ENCODE data around the gene PSMD14.

DNA sequence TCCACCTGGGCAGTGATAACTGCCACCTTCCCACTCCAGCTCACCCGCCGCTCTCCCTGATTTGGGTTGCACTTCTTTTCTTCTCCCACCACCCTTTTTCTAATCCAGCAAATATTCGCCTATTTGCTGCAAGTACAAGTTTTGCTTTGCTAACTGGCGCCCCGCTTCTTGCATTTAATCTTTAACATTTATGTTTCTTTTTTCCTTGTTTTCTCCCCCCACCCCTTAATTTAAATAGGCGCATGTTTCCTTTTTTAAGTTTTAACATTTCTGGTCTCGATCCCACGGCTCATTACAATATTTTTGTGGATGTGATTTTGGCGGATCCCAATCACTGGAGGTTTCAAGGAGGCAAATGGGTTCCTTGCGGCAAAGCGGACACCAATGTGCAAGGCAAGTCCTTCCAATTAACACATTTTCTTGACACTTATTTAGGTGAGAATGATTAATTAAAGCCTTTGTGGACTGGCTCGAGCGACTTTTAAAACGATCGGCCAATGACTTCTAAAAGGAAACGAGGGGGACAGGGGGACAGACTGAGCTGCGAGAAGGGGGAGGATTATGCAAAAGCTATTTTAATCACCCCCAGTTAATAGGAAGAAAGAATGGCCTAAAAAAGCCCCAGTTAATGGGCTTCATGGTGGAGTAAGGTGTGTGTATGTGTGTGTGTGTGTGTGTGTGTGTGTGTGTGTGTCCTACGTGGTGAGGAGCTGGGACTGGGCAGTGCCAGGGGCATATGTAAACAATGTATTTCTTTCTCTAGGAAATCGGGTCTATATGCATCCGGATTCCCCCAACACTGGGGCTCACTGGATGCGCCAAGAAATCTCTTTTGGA is 109.4 kb downstream of the PSMD14 start:
- no peak for TF ChIP-seq CTCF (IDR thresholded peaks at IDR 0.05)
- no peak for TF ChIP-seq POLR2A (IDR thresholded peaks at IDR 0.05)
- TF ChIP-seq POLR2AphosphoS5 (IDR thresholded peaks at IDR 0.05), result no peak
